Measurements from ENCODE around the gene FAM124B. TPM values are rescaled to one million over a fixed set of nuclear protein-coding genes. Genes with fewer than 3 reads are reported as not detected.
"Not testable (repeated sequence)": the region's sequence is repeated elsewhere in the genome, so short reads cannot be mapped to it uniquely, and the experiment has no call there.

The FAM124B gene
- total RNA-seq, 1 donor from 2014 or later = not detected

DNA sequence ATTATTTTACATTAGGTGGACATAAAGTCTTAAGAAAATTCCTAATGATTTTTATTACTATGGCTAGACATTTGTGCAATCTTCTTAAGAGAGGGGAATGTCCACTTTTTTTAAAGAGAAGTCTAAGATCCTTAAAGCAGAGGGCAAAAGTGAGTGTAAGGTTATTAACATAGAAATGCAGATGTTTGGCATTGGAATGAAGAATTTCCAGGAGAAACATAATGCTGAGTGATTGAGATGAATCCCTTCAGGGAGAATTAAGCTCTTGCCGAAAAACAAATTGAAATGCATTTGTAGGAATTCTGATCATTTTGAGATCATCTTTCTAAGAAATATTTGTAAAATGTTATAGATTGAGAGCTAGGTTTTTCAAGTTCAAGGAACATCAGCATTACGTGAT, 15.0 kb downstream of the FAM124B start:
- H3K4me1 Mint-ChIP-seq = peaks cover 5% of the 10 kb centered on the region
- Histone ChIP-seq H3K79me2 (ENCODE audit: low read depth) (no peaks in the 10 kb centered on the region), H3K4me3 (no peak overlapping the region), H3K9ac (no peak overlapping the region), H3K4me1 (no peaks in the 10 kb centered on the region), H3K9me3 (ENCODE audit: low read depth) (no peaks in the 10 kb centered on the region), H3K36me3 (no peaks in the 10 kb centered on the region), H4K20me1 (ENCODE audit: low read depth) (no peaks in the 10 kb centered on the region), H3F3A (ENCODE audit: low read depth) (no peaks in the 10 kb centered on the region), H3K4me2 (no peak overlapping the region), H3K27me3 (no peaks in the 10 kb centered on the region), H3K27ac (no peak overlapping the region), H2AFZ (replicated peaks) (no peak overlapping the region)
- no peak overlapping the region for H3K27ac Mint-ChIP-seq
- H3K9me3 Mint-ChIP-seq = peaks cover 2% of the 10 kb centered on the region
- H3K27me3 Mint-ChIP-seq (ENCODE audit: insufficient read depth, low read depth) = peaks cover 5% of the 10 kb centered on the region
- no peak for DNase-seq (ENCODE audit: low spot score)
- H3K36me3 Mint-ChIP-seq = no peaks in the 10 kb centered on the region
- TF ChIP-seq, protein P1, sequence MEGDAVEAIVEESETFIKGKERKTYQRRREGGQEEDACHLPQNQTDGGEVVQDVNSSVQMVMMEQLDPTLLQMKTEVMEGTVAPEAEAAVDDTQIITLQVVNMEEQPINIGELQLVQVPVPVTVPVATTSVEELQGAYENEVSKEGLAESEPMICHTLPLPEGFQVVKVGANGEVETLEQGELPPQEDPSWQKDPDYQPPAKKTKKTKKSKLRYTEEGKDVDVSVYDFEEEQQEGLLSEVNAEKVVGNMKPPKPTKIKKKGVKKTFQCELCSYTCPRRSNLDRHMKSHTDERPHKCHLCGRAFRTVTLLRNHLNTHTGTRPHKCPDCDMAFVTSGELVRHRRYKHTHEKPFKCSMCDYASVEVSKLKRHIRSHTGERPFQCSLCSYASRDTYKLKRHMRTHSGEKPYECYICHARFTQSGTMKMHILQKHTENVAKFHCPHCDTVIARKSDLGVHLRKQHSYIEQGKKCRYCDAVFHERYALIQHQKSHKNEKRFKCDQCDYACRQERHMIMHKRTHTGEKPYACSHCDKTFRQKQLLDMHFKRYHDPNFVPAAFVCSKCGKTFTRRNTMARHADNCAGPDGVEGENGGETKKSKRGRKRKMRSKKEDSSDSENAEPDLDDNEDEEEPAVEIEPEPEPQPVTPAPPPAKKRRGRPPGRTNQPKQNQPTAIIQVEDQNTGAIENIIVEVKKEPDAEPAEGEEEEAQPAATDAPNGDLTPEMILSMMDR (IDR thresholded peaks at IDR 0.05) = no peak
- no peak for TF ChIP-seq EZH2phosphoT487 (IDR thresholded peaks at IDR 0.05)
- TF ChIP-seq EZH2 (IDR thresholded peaks at IDR 0.05) = no peak
- no peak overlapping the region for H3K4me3 Mint-ChIP-seq

DNA sequence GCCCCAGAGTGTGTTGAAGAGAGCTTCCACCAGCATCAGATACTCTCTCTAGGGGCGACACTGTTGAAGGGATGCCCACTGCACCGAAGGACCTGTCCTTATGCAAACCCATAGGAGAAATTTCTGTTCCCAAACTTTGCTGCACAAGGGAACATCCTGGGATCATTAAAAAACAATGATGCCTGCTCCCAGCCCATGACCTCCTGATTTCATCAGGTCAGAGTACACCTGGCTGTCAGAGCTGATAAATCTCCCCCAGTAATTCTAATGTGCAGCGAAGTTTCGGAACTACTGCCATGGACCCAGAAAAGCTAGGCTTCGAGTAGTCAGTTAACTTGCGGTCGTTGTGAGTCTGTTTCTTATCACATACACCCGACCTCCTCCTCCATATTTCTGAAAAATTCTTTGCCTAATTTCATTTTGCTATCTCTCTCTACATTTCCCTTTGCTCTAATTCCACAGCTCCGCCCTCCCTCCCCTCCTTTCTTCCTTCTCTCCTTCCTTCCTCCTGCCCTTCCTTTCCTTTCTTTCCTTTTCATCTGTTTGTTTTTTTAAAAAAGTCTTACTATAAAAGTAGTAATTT, 18.8 kb downstream of the FAM124B start:
- Mint-ChIP-seq H3K27me3 (ENCODE audit: insufficient read depth, low read depth) (no peaks in the 10 kb centered on the region), H3K36me3 (no peaks in the 10 kb centered on the region), H3K9me3 (no peaks in the 10 kb centered on the region), H3K4me3 (no peak overlapping the region), H3K4me1 (no peaks in the 10 kb centered on the region), H3K27ac (no peak overlapping the region)
- H3K79me2 ChIP-seq (ENCODE audit: low read depth) = no peaks in the 10 kb centered on the region
- H3K27ac ChIP-seq = no peak overlapping the region
- H3F3A ChIP-seq (ENCODE audit: low read depth) = no peaks in the 10 kb centered on the region
- no peaks in the 10 kb centered on the region for H3K9me3 ChIP-seq (ENCODE audit: low read depth)
- H3K4me1 ChIP-seq = no peaks in the 10 kb centered on the region
- H3K4me3 ChIP-seq = no peak overlapping the region
- H3K27me3 ChIP-seq = no peaks in the 10 kb centered on the region
- TF ChIP-seq EZH2 (IDR thresholded peaks at IDR 0.05) (no peak), EZH2phosphoT487 (IDR thresholded peaks at IDR 0.05) (no peak)
- TF ChIP-seq, protein P1 (IDR thresholded peaks at IDR 0.05) = no peak
- no peak overlapping the region for H2AFZ ChIP-seq (replicated peaks)
- no peaks in the 10 kb centered on the region for H3K36me3 ChIP-seq
- H4K20me1 ChIP-seq (ENCODE audit: low read depth) = no peaks in the 10 kb centered on the region
- no peak overlapping the region for H3K4me2 ChIP-seq
- H3K9ac ChIP-seq = no peak overlapping the region
- no peak for DNase-seq (ENCODE audit: low spot score)

DNA sequence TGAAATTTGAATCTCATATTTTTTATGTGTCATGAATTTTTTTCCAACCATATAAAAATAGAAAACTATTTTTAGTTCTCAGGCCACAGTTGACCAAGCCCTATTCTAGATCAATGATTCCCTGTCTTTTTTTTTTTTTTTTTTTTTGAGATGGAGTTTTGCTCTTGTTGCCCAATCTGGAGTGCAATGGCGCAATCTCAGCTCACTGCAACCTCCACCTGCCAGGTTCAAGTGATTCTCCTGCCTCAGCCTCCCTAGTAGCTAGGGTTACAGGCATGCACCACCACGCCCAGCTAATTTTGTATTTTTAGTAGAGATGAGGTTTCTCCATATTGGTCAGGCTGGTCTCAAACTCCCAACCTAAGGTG, 19.6 kb downstream of the FAM124B start:
- not testable (repeated sequence) for H2AFZ ChIP-seq (replicated peaks); H3K27me3 ChIP-seq; H3K27ac ChIP-seq; H3K27ac Mint-ChIP-seq; H3K9me3 ChIP-seq (ENCODE audit: low read depth); H3K4me1 ChIP-seq; DNase-seq (ENCODE audit: low spot score); H3K4me3 Mint-ChIP-seq; H3K4me2 ChIP-seq; H3K4me3 ChIP-seq; H3K27me3 Mint-ChIP-seq (ENCODE audit: insufficient read depth, low read depth); H3K4me1 Mint-ChIP-seq; H3K9ac ChIP-seq; H3K79me2 ChIP-seq (ENCODE audit: low read depth); H3K36me3 ChIP-seq; H3K36me3 Mint-ChIP-seq; H3F3A ChIP-seq (ENCODE audit: low read depth); H3K9me3 Mint-ChIP-seq; H4K20me1 ChIP-seq (ENCODE audit: low read depth)

DNA sequence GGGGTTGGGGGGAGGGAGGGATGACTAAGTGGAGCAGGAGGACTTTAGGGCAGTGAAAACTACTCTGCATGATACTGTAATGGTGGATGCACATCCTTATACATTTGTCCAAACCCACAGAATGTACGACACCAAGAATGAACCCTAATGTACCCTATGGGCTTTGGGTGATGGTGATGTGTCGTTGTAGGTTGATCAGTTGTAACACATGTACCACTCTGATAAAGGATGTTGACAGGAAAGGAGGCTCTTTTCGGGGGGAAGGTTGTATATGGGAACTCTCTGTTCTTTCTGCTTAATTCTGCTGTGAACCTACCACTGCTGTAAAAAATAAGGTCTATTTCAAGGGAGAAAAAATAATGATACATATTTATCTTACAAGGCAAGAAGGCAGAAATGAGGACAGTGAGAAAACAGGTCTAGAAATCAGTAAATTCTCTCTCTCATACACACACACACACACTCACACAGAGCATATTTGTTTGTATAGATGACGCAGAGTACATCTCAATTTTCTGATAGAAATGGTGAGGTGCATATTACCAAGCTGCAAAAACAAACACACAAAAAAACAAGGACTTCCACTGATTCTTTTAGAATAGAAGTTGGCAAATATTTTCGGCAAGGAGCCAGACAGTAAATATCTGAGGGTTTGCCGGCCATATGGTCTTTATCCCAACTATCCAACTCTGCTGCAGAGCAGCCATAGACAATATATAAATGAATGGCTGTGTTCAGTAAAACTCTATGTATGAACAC, 20.2 kb downstream of the FAM124B start:
- Mint-ChIP-seq H3K36me3 (no peaks in the 10 kb centered on the region), H3K27me3 (ENCODE audit: insufficient read depth, low read depth) (no peaks in the 10 kb centered on the region), H3K4me1 (no peaks in the 10 kb centered on the region), H3K4me3 (no peak overlapping the region), H3K9me3 (no peaks in the 10 kb centered on the region), H3K27ac (no peak overlapping the region)
- Histone ChIP-seq H2AFZ (replicated peaks) (no peak overlapping the region), H4K20me1 (ENCODE audit: low read depth) (no peaks in the 10 kb centered on the region), H3K4me2 (no peak overlapping the region), H3K4me3 (no peak overlapping the region), H3K27me3 (no peaks in the 10 kb centered on the region), H3K79me2 (ENCODE audit: low read depth) (no peaks in the 10 kb centered on the region), H3K9me3 (ENCODE audit: low read depth) (no peaks in the 10 kb centered on the region), H3K9ac (no peak overlapping the region), H3K4me1 (no peaks in the 10 kb centered on the region), H3K36me3 (no peaks in the 10 kb centered on the region), H3F3A (ENCODE audit: low read depth) (no peaks in the 10 kb centered on the region), H3K27ac (no peak overlapping the region)
- TF ChIP-seq EZH2phosphoT487 (IDR thresholded peaks at IDR 0.05) (no peak), EZH2 (IDR thresholded peaks at IDR 0.05) (no peak)
- TF ChIP-seq, protein P1 (IDR thresholded peaks at IDR 0.05) = no peak
- no peak for DNase-seq (ENCODE audit: low spot score)
